ENCODE results near the gene HPDL.

- TF ChIP-seq CTCF (IDR thresholded peaks at IDR 0.05) (no peak), POLR2AphosphoS5 (IDR thresholded peaks at IDR 0.05) (peak; percentile 75)
Observed at GRCh38 chr1:45348966-45349677, 22.4 kb downstream of the HPDL start.

Data from prostate gland (tissue), 2 donors.